Ovary (tissue), 3 donors: ENCODE data around the gene FYN.

Experiments used
- CTCF ChIP-seq, 3 donors: fragments of 450-650 bp in 2 of 3; fragments of 200-600 bp in 1 of 3; IDR thresholded peaks; one replicate each; pipeline versions ENCODE4 v1.5.1 to v1.8.0; 2016 to 2022; ENCODE audit warnings: antibody characterized with exemption in 3 of 3, mild to moderate bottlenecking in 1 of 3
- POLR2A ChIP-seq: fragments of 450-650 bp; IDR thresholded peaks from one replicate; pipeline ENCODE4 v1.6.1; 2017; ENCODE audit warnings: antibody characterized with exemption, mild to moderate bottlenecking, moderate library complexity
- donor health status: DM: no; HTN: no; CAD: no.

- TF ChIP-seq CTCF (IDR thresholded peaks at IDR 0.05) = no peak
- TF ChIP-seq POLR2A = no peak
Measured at GRCh38 chr6:111794727-111795452, 78.4 kb downstream of the FYN start.
